ENCODE data around the gene SEPTIN8.

SEPTIN8 gene

DNA sequence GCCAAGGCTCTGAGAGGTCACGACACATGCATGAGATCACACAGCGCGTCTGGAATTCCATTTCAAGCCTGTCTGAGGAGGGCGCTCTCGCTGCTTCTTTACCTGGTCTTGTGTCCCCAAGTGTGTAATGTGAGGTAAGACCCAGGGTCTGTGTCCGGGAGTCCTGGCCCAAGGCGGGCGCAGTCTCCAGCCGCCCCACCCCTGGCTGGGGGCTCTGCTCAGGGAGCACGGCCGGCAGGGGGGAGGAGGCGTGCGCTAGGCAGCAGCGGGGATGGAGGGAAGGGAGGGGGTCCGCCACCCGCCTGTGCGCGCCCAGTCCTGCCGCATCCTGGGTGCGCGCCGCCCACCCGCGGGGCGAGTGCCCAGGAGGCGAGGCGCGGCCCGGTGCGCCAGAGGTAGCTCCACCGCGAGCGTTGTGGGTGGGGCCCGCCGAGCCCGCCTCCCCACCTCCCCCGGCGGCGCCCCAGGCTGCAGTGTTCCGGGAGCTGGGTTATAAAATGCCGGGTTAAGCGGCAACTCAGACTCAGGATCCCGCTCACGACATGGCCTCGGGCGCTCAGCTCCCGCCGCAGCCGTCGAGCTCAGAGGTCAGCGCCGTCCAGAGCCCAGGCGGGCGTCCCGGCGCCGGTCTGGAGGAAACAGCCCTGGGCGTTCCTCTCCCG, 30.0 kb downstream of the SEPTIN8 start, which contains the start of gene CCNI2:
Gene CCNI2 (plus strand): TSS at position 473 of the 662 bp plus-strand sequence. CDS start 70 bp downstream, at position 543.
- TF ChIP-seq RAD21 (IDR thresholded peaks at IDR 0.05; ENCODE audit: low read depth) (peak; percentile 57), CREB1 (IDR thresholded peaks at IDR 0.05; ENCODE audit: low read depth) (no peak), ZBTB7A (IDR thresholded peaks at IDR 0.05; ENCODE audit: low read depth) (0 out of 2 replicates have a peak, but pooled peaks have one; percentile 27)

DNA sequence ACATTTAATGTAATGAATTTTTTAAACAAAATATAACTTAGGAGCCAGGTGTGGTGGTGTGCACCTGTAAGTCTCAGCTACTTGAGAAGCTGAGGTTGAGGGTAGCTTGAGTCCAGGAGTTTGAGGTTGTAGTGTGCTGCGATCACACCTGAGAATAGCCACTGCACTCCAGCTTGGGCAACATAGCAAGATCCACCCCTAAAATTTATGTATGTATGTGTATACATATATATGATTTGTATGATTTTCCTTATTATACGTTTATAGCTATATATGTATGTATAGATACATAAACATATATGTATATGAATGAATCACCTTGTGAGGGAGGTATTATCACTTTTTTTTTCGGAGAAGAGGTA, 30.5 kb downstream of the SEPTIN8 start:
- no peak for TF ChIP-seq EP300 (IDR thresholded peaks at IDR 0.05; ENCODE audit: borderline replicate concordance)
- TF ChIP-seq FOXM1 (IDR thresholded peaks at IDR 0.05; ENCODE audit: borderline replicate concordance, low read depth): no peak
- TF ChIP-seq ZBTB7A (IDR thresholded peaks at IDR 0.05; ENCODE audit: low read depth): no peak
- TF ChIP-seq CREB1 (IDR thresholded peaks at IDR 0.05; ENCODE audit: low read depth): no peak
- TF ChIP-seq CEBPB (IDR thresholded peaks at IDR 0.05): no peak
- no peak for TF ChIP-seq YY1 (IDR thresholded peaks at IDR 0.05; ENCODE audit: low read depth)
- TF ChIP-seq NFIC (IDR thresholded peaks at IDR 0.05): no peak
- TF ChIP-seq, protein P1, sequence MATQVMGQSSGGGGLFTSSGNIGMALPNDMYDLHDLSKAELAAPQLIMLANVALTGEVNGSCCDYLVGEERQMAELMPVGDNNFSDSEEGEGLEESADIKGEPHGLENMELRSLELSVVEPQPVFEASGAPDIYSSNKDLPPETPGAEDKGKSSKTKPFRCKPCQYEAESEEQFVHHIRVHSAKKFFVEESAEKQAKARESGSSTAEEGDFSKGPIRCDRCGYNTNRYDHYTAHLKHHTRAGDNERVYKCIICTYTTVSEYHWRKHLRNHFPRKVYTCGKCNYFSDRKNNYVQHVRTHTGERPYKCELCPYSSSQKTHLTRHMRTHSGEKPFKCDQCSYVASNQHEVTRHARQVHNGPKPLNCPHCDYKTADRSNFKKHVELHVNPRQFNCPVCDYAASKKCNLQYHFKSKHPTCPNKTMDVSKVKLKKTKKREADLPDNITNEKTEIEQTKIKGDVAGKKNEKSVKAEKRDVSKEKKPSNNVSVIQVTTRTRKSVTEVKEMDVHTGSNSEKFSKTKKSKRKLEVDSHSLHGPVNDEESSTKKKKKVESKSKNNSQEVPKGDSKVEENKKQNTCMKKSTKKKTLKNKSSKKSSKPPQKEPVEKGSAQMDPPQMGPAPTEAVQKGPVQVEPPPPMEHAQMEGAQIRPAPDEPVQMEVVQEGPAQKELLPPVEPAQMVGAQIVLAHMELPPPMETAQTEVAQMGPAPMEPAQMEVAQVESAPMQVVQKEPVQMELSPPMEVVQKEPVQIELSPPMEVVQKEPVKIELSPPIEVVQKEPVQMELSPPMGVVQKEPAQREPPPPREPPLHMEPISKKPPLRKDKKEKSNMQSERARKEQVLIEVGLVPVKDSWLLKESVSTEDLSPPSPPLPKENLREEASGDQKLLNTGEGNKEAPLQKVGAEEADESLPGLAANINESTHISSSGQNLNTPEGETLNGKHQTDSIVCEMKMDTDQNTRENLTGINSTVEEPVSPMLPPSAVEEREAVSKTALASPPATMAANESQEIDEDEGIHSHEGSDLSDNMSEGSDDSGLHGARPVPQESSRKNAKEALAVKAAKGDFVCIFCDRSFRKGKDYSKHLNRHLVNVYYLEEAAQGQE (IDR thresholded peaks at IDR 0.05; ENCODE audit: low read depth): no peak
- no peak for TF ChIP-seq EGR1 (IDR thresholded peaks at IDR 0.05)
- TF ChIP-seq, protein P2, sequence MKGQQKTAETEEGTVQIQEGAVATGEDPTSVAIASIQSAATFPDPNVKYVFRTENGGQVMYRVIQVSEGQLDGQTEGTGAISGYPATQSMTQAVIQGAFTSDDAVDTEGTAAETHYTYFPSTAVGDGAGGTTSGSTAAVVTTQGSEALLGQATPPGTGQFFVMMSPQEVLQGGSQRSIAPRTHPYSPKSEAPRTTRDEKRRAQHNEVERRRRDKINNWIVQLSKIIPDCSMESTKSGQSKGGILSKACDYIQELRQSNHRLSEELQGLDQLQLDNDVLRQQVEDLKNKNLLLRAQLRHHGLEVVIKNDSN (IDR thresholded peaks at IDR 0.05): no peak
- no peak for TF ChIP-seq TAF1 (IDR thresholded peaks at IDR 0.05; ENCODE audit: low read depth)
- TF ChIP-seq TEAD4 (IDR thresholded peaks at IDR 0.05): no peak
- TF ChIP-seq, protein P3, sequence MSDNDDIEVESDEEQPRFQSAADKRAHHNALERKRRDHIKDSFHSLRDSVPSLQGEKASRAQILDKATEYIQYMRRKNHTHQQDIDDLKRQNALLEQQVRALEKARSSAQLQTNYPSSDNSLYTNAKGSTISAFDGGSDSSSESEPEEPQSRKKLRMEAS (IDR thresholded peaks at IDR 0.05): no peak
- no peak for TF ChIP-seq TCF12 (IDR thresholded peaks at IDR 0.05; ENCODE audit: low read depth)
- no peak for TF ChIP-seq RAD21 (IDR thresholded peaks at IDR 0.05; ENCODE audit: low read depth)

DNA sequence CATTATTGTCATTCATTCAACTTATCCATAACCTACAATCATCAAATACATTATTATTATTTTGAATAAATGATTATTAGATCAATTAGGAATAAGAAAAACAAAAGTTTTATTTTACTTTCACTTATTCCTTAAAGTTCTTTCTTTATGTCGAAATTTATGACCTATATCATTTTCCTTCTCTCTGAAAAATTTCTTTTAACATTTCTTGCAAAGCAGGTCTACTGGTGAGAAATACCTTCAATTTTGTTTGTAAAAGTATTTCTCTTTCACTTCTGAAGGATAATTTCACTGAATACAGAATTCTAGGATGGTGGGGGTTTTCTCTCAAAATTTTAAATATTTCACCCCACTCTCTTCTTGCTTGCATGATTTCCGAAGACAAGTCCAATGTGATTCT, 32.4 kb downstream of the SEPTIN8 start:
- TF ChIP-seq, protein P3 (IDR thresholded peaks at IDR 0.05): no peak
- TF ChIP-seq TEAD4 (IDR thresholded peaks at IDR 0.05) (no peak), NFIC (IDR thresholded peaks at IDR 0.05) (no peak), EP300 (IDR thresholded peaks at IDR 0.05; ENCODE audit: borderline replicate concordance) (no peak)
- TF ChIP-seq, protein P2 (IDR thresholded peaks at IDR 0.05): no peak

DNA sequence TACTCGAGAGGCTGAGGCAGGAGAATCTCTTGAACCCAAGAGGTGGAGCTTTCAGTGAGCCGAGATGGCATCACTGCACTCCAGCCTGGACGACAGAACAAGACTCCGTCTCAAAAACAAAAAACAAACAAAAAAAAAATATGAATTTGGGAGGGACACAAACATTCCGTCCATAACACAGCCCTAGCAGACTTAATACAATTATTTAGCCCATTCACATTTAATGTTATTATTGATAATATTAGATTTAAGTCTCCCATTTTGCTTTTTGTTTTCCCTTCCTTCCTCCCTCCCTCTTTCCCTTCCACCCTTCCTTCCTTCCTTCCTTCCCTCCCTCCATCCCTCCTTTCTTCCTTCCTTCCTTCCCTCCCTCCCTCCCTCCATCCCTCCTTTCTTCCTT, 34.4 kb downstream of the SEPTIN8 start:
- no peak for TF ChIP-seq TCF12 (IDR thresholded peaks at IDR 0.05; ENCODE audit: low read depth)
- TF ChIP-seq CEBPB (IDR thresholded peaks at IDR 0.05): no peak
- no peak for TF ChIP-seq FOXM1 (IDR thresholded peaks at IDR 0.05; ENCODE audit: borderline replicate concordance, low read depth)
- TF ChIP-seq YY1 (IDR thresholded peaks at IDR 0.05; ENCODE audit: low read depth): no peak
- TF ChIP-seq, protein P2 (IDR thresholded peaks at IDR 0.05): no peak
- TF ChIP-seq, protein P1 (IDR thresholded peaks at IDR 0.05; ENCODE audit: low read depth): no peak

DNA sequence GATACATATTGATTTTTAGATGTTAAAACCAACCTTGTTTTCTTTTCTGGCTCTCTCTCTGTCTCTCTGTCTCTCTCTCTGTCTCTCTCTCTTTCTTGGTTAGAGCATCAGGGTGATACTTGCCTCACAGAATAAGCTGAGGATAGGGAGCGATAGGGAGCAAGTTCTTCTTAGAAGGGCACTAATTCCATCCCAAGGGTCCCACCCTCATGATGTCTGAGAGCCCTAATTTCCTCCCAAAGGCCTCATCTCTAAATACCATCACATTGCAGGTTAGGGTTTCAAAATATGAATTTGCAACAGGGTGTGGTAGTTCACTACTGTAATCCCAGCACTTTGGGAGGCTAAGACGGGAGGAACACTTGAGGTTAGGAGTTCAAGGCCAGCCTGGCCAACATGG, 34.9 kb downstream of the SEPTIN8 start:
- TF ChIP-seq YY1 (IDR thresholded peaks at IDR 0.05; ENCODE audit: low read depth) (no peak), EP300 (IDR thresholded peaks at IDR 0.05; ENCODE audit: borderline replicate concordance) (no peak), CREB1 (IDR thresholded peaks at IDR 0.05; ENCODE audit: low read depth) (no peak), RAD21 (IDR thresholded peaks at IDR 0.05; ENCODE audit: low read depth) (no peak), FOXM1 (IDR thresholded peaks at IDR 0.05; ENCODE audit: borderline replicate concordance, low read depth) (no peak), CEBPB (IDR thresholded peaks at IDR 0.05) (no peak), ZBTB7A (IDR thresholded peaks at IDR 0.05; ENCODE audit: low read depth) (no peak)
- TF ChIP-seq, protein P3 (IDR thresholded peaks at IDR 0.05): no peak
- TF ChIP-seq, protein P2 (IDR thresholded peaks at IDR 0.05): no peak

All from Ishikawa (cell line).